Loucy (cell line): ENCODE results near the gene TMEM30B.

Experiments used
- H2AFZ ChIP-seq: fragments of 200-600 bp; sonication (generic); 2 replicates; pipeline ENCODE4 v1.6.0; 2016; ENCODE audit warnings: antibody characterized with exemption, mild to moderate bottlenecking, low read length, moderate library complexity
- H3F3A ChIP-seq: fragments of 200-600 bp; 2 replicates; pipeline ENCODE4 v1.6.0; 2016; ENCODE audit warnings: antibody characterized with exemption, low read depth, mild to moderate bottlenecking
- H3K27me3 ChIP-seq: fragments of 200-600 bp; sonication (generic); 2 replicates; pipeline ENCODE4 v1.6.1; 2014; ENCODE audit warnings: low read length, mild to moderate bottlenecking; ENCODE audit not compliant: insufficient read depth, poor library complexity, severe bottlenecking
- H3K36me3 ChIP-seq: fragments of 200-600 bp; sonication (generic); 2 replicates; pipeline ENCODE4 v1.6.1; 2016; ENCODE audit warnings: low read length; ENCODE audit not compliant: insufficient read depth
- H3K4me1 ChIP-seq: fragments of 200-600 bp; sonication (generic); 2 replicates; pipeline ENCODE4 v1.5.1; 2014; ENCODE audit warnings: low read length, mild to moderate bottlenecking; ENCODE audit not compliant: insufficient read depth, poor library complexity, severe bottlenecking
- H3K4me2 ChIP-seq: fragments of 200-600 bp; sonication (generic); 2 replicates; pipeline ENCODE4 v1.6.0; 2014; ENCODE audit warnings: antibody characterized with exemption, low read length, low read depth, mild to moderate bottlenecking; ENCODE audit not compliant: poor library complexity, severe bottlenecking
- H3K4me3 ChIP-seq: fragments of 200-600 bp; sonication (generic); 2 replicates; pipeline ENCODE4 v1.5.1; 2014; ENCODE audit warnings: low read length, mild to moderate bottlenecking, mixed read lengths; ENCODE audit not compliant: poor library complexity, severe bottlenecking
- H3K79me2 ChIP-seq: fragments of 200-600 bp; sonication (generic); 2 replicates; pipeline ENCODE4 v1.6.1; 2014; ENCODE audit warnings: low read length; ENCODE audit not compliant: insufficient read depth
- H3K9ac ChIP-seq: fragments of 200-600 bp; sonication (generic); 2 replicates; pipeline ENCODE4 v1.6.0; 2014; ENCODE audit warnings: mild to moderate bottlenecking, low read depth, low read length, moderate library complexity; ENCODE audit not compliant: poor library complexity, severe bottlenecking
- H3K9me2 ChIP-seq: fragments of 200-600 bp; sonication (generic); replicated peaks from 2 replicates; pipeline ENCODE4 v1.6.1; 2016; ENCODE audit warnings: low read depth, low read length, mixed read lengths
- H3K9me3 ChIP-seq: fragments of 200-600 bp; sonication (generic); 2 replicates; pipeline ENCODE4 v1.6.1; 2014; ENCODE audit warnings: mild to moderate bottlenecking, antibody characterized with exemption, low read length, low read depth; ENCODE audit not compliant: insufficient read depth
- H4K20me1 ChIP-seq: fragments of 200-600 bp; sonication (generic); 2 replicates; pipeline ENCODE4 v1.6.0; 2014; ENCODE audit warnings: antibody characterized with exemption, low read length, mild to moderate bottlenecking; ENCODE audit not compliant: insufficient read depth, poor library complexity, severe bottlenecking
- CTCF ChIP-seq: fragments of 200-600 bp; sonication (generic); conservative IDR thresholded peaks from 2 replicates; pipeline ENCODE4 v1.5.1; 2014; ENCODE audit warnings: mild to moderate bottlenecking, antibody characterized with exemption, low read length
- EZH2phosphoT487 ChIP-seq: fragments of 200-600 bp; IDR thresholded peaks from 2 replicates; pipeline ENCODE4 v1.6.1; 2018; ENCODE audit warnings: antibody characterized with exemption, mild to moderate bottlenecking, moderate library complexity, borderline replicate concordance

TMEM30B gene

GRCh38 chr14:61328626-61329262 is 47.6 kb upstream of the TMEM30B start:
- Histone ChIP-seq H3K9me3 (peaks cover 8% of the 10 kb centered on the region), H2AFZ (no peak overlapping the region), H3K4me3 (peak overlapping the region; percentile 51), H3K4me2 (peak overlapping the region; percentile 98), H3K79me2 (peaks cover 99% of the 10 kb centered on the region), H3K9me2 (no peaks in the 10 kb centered on the region), H3F3A (no peaks in the 10 kb centered on the region; the same call in 1 of the 2 replicates), H3K27me3 (no peaks in the 10 kb centered on the region), H3K4me1 (peaks cover 85% of the 10 kb centered on the region), H3K9ac (peak overlapping the region; percentile 7), H3K36me3 (no peaks in the 10 kb centered on the region; the same call in 1 of the 2 replicates), H4K20me1 (peaks cover 80% of the 10 kb centered on the region)
- TF ChIP-seq CTCF (no peak), EZH2phosphoT487 (no peak)

GRCh38 chr14:61326847-61327246 is 45.7 kb upstream of the TMEM30B start:
- no peaks in the 10 kb centered on the region; the same call in 1 of the 2 replicates for H3K36me3 ChIP-seq
- H3K4me2 ChIP-seq = peak overlapping the region; percentile 98
- peaks cover 76% of the 10 kb centered on the region for H3K4me1 ChIP-seq
- H4K20me1 ChIP-seq = peaks cover 68% of the 10 kb centered on the region
- TF ChIP-seq EZH2phosphoT487 = no peak
- TF ChIP-seq CTCF = no peak
- H3K79me2 ChIP-seq = peaks cover 99% of the 10 kb centered on the region
- H3K9me3 ChIP-seq = peaks cover 8% of the 10 kb centered on the region
- no peak overlapping the region for H2AFZ ChIP-seq
- no peaks in the 10 kb centered on the region for H3K27me3 ChIP-seq
- no peaks in the 10 kb centered on the region for H3K9me2 ChIP-seq
- peak overlapping the region; percentile 88 for H3K4me3 ChIP-seq
- H3F3A ChIP-seq = no peaks in the 10 kb centered on the region; the same call in 1 of the 2 replicates
- H3K9ac ChIP-seq = peak overlapping the region; percentile 57

GRCh38 chr14:61326146-61326545 is 45.0 kb upstream of the TMEM30B start:
- Histone ChIP-seq H3K4me2 (peak overlapping the region; percentile 98), H3K27me3 (no peaks in the 10 kb centered on the region), H3K79me2 (peaks cover 99% of the 10 kb centered on the region)

More at GRCh38 chr14:61326146-61326545, 45.0 kb upstream of the TMEM30B start:
- H3F3A ChIP-seq = no peaks in the 10 kb centered on the region; the same call in 1 of the 2 replicates
- no peaks in the 10 kb centered on the region for H3K9me2 ChIP-seq
- no peak overlapping the region for H2AFZ ChIP-seq
- H3K9me3 ChIP-seq = peaks cover 8% of the 10 kb centered on the region
- no peaks in the 10 kb centered on the region; the same call in 1 of the 2 replicates for H3K36me3 ChIP-seq
- H3K4me1 ChIP-seq = peaks cover 69% of the 10 kb centered on the region
- peaks cover 61% of the 10 kb centered on the region for H4K20me1 ChIP-seq
- no peak for TF ChIP-seq CTCF
- TF ChIP-seq EZH2phosphoT487 = no peak
- H3K9ac ChIP-seq = no peak overlapping the region
- peak overlapping the region; percentile 88 for H3K4me3 ChIP-seq
